Stimulated activated CD4-positive, alpha-beta T cell treated with anti-CD3 and anti-CD28 coated beads, Interleukin-12 subunit alpha, Interleukin-12 subunit beta, amount 100 ng/mL, for 24 hours (primary cell): Measurements from ENCODE around the gene C1orf226.
"Not testable (repeated sequence)": the region's sequence is repeated elsewhere in the genome, so short reads cannot be mapped to it uniquely, and the experiment has no call there.

Experiments
- DNase-seq, 2 experiments: peaks; one replicate each; pipeline ENCODE4 v3.0.0-alpha.2; 2020; ENCODE audit warnings: low read depth in 2 of 2

Gene C1orf226, protein sequence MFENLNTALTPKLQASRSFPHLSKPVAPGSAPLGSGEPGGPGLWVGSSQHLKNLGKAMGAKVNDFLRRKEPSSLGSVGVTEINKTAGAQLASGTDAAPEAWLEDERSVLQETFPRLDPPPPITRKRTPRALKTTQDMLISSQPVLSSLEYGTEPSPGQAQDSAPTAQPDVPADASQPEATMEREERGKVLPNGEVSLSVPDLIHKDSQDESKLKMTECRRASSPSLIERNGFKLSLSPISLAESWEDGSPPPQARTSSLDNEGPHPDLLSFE

GRCh38 chr1:162381383-162381782 is at the start of gene C1orf226:
Gene C1orf226 (plus strand): TSS chr1:162381728. CDS start chr1:162381902, 174 bp downstream.
- DNase-seq, result no peak

GRCh38 chr1:162333991-162334390 is 47.5 kb upstream of the C1orf226 start:
- DNase-seq, result no peak

- no peak for DNase-seq
These were observed 46.4 kb upstream of the C1orf226 start for GRCh38 chr1:162335126-162335525.

DNA sequence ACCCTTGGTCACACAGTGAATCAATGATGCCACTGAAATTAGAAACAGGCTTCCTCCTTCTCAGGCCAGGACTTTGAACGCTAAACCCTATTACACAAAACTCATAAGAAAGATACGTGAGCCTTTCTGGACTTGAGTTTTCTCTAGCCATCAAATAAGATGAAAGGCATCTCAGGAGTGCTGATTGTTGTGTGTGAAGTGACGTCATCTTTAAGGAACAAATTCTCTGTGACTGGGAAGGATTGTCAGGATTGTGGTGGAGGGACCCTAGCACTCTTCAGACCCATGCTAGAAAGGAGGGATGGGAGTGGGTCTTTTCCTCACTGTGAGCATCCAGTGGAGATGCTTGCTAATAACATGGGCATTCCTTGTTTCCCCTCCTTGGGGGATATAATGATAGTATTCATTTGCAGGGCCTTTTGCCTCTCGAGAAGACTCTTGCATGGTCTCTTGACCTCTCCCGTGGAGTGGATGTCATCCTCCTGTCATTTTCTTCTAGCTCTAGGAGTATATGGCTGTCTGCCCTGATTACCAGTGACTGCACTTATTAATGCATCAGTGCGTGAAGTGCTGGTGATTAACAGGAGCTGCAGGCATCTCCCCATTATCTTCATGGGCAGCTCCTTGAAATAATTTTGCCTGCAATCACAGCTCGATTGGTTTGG is 44.8 kb upstream of the C1orf226 start:
- no peak for DNase-seq

- DNase-seq, result no peak
These were observed 39.0 kb upstream of the C1orf226 start for GRCh38 chr1:162342452-162342983.

GRCh38 chr1:162343470-162343869 is 38.1 kb upstream of the C1orf226 start:
- DNase-seq, result no peak

- no peak for DNase-seq
These were observed 34.2 kb upstream of the C1orf226 start for GRCh38 chr1:162347281-162347680.

GRCh38 chr1:162349635-162350330 is 31.7 kb upstream of the C1orf226 start:
- no peak for DNase-seq

DNA sequence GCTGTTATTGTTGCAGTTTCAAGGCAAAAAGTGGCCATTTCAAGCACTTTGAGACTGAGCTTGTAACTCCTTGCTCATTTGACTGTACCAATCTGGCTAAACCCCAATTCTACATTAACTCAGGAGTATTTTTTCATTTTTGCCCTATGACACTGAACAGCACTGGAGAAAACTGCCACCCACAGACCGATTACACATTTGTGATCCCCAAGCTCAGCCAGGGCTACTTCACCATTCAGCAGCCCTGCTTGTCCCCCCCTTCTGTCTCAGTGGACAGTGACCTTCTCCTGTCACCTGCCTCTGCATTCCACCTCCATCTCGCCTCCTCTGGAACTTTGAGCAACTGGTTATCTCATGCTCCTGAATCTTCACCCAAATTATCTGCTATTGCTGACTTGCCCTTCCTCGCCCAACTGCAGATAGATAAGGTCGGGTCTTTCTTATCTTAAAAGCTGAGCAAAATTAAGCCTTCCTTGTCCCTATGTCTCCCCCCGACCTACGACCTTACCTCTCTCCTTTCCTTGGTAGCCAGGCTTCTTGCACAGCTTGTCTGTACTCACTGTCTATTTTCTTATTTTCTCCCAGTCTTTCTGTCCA is 30.2 kb upstream of the C1orf226 start:
- no peak for DNase-seq

GRCh38 chr1:162351874-162352273 is 29.7 kb upstream of the C1orf226 start:
- DNase-seq, result not testable (repeated sequence)

GRCh38 chr1:162353078-162353477 is 28.4 kb upstream of the C1orf226 start:
- DNase-seq, result no peak

- no peak for DNase-seq
These were observed 27.8 kb upstream of the C1orf226 start for GRCh38 chr1:162353702-162354101.

- DNase-seq, result no peak
These were observed 23.8 kb upstream of the C1orf226 start for GRCh38 chr1:162357681-162358266.

DNA sequence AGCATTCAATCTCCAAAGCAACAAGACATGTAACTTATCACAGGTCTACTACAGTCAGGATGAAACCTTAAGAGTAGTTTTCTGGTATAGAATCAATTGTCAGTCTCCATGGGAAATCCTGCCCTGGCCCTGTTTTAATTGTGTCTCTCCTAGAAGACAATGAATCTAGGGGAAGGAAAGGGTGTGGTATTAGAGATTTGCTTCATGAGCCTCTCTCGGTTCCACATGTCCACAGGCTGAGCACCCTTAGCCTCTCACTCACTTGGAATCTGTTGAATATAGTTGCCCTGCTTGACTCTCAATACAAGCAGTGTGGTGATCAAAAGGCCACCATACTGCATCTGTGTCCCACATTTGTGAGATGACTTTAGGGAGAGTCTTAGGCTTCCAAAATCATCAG is 22.6 kb upstream of the C1orf226 start:
- no peak for DNase-seq

GRCh38 chr1:162359523-162360236 is 21.8 kb upstream of the C1orf226 start:
- no peak for DNase-seq

DNA sequence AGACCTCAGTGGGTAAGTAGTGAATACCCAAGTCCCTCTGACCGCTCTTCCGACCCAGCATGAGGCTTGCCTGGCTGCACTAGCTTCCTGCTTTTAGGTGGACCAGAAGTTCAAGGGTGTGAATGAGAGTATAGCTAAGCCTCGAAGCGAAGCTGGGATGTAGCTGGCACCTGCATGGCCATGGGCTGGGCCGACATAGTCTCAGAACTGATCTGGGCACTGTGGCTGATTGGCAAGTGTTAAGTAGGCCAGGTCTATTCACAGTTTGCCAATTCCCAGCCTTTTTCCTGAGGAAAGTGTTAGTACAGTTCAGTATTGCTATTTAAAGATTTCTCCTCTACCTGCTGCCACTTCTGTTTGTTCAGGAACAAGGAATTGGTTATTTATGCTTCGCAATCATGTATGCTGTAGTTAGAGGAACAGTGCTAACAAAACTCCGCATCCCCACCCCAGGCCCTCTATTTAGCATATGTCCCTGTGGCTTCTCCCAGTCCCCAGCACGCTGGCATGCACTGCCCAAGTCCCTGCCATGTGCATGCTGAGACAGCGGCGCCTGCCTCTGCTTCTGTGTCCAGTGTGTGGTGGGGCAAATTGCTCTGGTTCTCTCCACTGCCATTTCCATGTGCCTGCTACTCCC is 21.2 kb upstream of the C1orf226 start:
- DNase-seq, result no peak

DNA sequence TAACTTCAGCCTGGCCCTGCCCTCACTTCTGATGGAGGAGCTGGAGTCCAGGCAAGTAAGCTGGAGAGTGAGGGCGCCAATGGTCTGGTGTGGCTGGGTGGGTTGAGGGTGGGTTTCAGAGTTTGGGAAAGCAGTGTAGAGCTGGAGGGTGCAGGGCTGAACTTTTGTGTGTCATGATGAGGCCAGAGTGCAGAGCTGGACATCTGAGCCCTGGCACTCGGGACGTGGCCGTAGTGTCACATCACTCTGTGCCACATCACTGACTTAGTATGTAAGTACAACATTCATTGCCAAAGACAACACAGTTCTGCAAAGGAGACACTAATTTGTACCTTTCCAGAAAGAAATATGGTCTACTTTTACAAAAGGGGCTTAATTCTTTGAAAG is 20.7 kb upstream of the C1orf226 start:
- no peak for DNase-seq

DNA sequence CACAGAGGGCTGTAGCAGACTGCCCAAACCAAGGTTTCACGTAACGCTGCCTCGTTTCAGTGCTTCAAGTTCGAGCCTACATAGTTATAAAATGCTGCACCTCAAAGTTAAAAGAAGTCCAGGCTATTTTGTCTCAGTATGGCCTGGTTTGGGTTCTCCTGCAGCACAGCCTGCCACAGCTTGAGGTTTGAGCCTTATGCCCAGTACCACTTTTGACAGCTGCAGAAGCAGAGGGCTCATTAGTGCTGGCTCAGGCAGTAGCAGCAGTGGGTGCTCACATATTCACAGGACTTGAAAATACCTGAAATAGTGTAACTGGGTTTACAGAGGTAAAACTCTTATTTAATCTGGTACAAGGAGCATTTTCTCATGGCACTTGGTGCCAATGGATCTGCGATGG is 20.2 kb upstream of the C1orf226 start:
- no peak for DNase-seq

- no peak for DNase-seq
These were observed 17.7 kb upstream of the C1orf226 start for GRCh38 chr1:162363823-162364222.

GRCh38 chr1:162364498-162364897 is 17.0 kb upstream of the C1orf226 start:
- DNase-seq, result no peak
